Measurements from ENCODE around the gene MBD5.

The MBD5 gene

GRCh38 chr2:148026573-148026972, 5.7 kb downstream of the MBD5 start:
- no peak for DNase-seq

DNA sequence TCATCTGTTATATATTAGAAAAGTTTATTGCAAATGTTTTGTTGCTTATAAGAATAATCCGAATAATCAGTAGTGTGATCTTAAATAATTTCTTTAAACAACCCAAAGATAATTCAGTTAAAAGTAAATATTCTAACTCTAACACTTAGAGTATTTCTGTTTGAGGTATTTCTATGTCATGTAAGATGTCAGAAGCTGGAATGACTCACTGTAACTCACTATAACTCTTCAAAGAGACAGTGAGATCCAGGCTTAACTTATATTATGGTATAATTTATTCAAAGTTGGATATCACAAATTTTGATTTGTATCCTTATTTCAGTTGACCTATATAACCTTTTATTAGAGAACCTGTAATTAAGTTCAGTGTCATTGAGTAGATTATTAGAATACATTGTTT, 6.9 kb downstream of the MBD5 start:
- DNase-seq: no peak

DNA sequence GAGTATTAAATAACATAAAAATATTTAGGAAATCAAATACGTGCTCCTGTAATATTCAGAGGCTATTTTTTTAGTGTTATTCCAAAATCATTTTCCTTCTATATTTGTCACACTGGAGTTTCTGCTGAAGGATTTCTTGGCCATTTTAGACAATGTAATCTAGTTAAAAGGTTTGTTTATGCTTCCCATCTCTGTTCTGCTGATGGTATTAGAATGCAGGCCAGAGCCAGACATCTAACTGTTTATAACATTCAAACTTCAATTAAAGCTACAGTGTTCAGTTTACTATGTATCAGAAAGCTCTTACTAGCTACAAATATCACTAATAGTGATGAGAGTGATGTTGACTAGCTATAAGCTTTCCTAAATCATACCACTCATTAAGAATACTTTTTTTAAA, 7.9 kb downstream of the MBD5 start:
- no peak for DNase-seq

GRCh38 chr2:148031152-148031551, 10.3 kb downstream of the MBD5 start:
- DNase-seq: no peak

- DNase-seq: no peak
Observed at GRCh38 chr2:148032215-148032614, 11.3 kb downstream of the MBD5 start.

- no peak for DNase-seq
Observed at GRCh38 chr2:148039783-148040182, 18.9 kb downstream of the MBD5 start.

- DNase-seq: no peak
Observed at GRCh38 chr2:148042219-148042618, 21.3 kb downstream of the MBD5 start.

DNA sequence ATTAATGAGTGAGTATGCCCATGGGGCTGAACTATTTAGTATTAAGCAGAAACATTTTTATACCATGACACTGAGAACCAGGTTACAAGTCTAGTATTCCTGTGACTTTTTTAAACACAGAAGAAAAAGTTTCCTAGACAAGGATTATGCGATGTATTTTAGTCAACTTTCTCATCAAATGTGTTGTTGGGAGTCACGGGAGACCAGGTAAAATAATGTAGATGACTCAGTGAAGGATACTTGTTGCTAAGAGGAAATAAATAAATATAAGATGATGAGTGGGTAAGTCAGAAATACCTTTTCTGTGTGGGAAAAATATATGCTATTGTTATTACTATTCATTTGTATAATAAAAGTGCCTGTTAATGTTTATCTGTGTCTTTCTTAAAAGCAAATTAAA, 23.4 kb downstream of the MBD5 start:
- no peak for DNase-seq

DNA sequence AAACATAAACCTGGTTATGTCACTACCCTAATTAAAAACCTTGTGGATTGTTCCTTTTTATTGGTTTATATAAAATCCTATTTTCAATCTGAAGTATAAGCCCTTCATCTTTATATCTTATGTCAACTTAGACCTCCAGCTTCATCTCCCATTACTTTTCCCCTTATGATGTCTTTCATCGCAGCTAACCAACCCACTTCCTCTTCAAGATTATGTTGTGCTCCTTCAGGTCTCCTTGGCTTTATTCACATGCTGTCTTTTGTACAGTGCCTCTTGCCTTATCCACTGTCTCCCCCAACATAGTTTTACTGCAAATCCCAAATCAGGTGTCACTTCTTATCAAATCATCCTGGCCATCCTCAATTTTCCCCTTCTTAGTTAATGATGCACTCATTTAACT, 25.9 kb downstream of the MBD5 start:
- no peak for DNase-seq

- peak; percentile 16 for DNase-seq
Observed at GRCh38 chr2:148048475-148049221, 27.8 kb downstream of the MBD5 start.

GRCh38 chr2:148049284-148049683, 28.4 kb downstream of the MBD5 start:
- DNase-seq: no peak

DNA sequence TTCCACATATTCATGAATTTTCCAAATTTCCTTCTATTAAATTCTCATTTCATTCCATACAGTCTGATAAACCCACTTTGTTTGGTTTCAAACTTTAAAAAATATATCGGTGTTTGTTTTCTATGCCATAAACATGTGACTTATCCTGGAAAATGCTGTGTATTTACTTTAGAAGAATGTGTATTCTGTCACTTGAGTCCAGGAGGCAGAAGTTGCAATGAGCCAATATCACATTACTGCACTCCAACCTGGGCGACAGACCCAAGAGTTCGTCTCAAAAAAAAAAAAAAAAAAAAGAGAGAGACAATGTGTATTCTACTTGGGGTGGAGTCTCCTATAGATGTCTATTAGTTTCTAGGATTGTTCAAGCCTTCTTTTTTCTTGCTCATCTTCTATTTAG, 31.8 kb downstream of the MBD5 start:
- DNase-seq: no peak

DNA sequence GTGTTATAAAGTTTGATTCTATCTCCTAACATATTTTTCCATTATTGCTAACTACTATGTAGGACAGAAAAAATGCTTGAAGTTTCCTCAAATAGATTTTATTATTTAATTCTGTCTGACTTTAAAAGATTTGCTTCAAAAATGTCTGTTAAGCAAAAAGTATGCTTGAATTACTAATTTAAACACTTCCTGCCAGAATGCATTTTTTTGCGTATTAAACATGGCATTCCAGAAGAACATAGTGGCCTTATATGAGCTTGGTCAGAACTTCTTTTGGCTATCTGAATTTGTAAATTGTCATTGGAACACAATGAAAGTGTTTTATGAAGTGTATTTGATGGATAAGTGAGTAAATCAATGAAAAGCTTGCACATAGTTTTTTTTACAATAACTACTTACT, 37.8 kb downstream of the MBD5 start:
- no peak for DNase-seq

DNA sequence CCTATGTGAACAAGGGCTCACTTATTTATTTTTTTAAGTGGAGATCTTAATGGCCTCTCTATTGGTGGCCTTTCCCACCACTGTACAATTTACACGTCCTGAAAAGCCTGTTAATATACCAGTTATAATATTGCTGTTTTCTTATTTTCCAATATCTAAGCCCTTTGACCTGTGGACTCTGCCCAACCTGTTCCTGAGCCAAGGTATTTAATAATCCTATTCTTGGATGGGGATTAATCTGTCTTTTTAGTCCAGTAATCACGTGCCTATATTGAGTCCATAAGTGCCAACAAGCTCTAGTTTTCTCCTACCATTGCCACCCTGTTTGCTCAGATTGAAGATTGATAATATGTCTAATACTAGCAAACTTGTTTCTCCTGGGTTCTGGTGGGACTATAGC, 42.7 kb downstream of the MBD5 start:
- no peak for DNase-seq

DNA sequence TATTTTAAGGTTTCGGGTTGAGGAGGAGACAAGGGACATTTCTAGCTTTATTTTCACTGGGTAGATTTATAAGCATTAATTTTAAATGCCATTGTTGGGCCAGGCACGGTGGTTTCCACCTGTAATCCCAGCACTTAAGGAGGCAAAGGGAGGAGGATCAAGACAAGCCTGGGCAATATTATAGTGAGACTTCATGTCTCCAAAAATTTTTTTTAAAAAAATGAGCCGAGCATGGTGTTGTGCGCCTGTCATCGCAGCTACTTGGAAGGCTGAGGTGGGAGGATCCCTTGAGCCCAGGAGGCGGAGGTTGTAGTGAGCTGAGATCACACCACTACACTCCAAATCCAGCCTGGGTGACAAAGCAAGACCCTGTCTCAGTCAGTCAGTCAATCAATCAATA, 45.0 kb downstream of the MBD5 start:
- DNase-seq: no peak

- no peak for DNase-seq
Observed at GRCh38 chr2:148067801-148068200, 46.9 kb downstream of the MBD5 start.

- DNase-seq: no peak
Observed at GRCh38 chr2:148071351-148071750, 50.5 kb downstream of the MBD5 start.

GRCh38 chr2:148096012-148096411, 75.1 kb downstream of the MBD5 start:
- no peak for DNase-seq

- DNase-seq: no peak
Observed at GRCh38 chr2:148102641-148103040, 81.8 kb downstream of the MBD5 start.

DNA sequence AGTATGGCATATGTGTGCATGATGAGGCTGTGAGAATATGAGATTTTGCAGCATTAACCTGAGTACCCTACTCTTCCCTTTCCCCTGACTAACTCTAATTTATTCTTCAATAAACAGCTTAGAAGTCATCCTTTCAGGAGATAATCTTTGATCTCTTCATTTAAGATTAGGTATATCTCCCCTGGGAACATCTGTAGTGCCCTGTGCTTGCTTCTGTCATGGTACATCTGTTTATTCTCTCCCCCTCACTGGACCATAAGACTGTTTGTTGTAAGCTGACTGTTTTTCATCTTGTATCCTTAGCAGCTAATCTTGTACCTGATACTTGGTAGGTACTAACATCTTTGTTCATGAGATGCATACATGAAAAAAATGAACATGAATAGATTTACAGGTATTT, 83.1 kb downstream of the MBD5 start:
- no peak for DNase-seq

GRCh38 chr2:148106331-148106730, 85.4 kb downstream of the MBD5 start:
- no peak for DNase-seq

DNA sequence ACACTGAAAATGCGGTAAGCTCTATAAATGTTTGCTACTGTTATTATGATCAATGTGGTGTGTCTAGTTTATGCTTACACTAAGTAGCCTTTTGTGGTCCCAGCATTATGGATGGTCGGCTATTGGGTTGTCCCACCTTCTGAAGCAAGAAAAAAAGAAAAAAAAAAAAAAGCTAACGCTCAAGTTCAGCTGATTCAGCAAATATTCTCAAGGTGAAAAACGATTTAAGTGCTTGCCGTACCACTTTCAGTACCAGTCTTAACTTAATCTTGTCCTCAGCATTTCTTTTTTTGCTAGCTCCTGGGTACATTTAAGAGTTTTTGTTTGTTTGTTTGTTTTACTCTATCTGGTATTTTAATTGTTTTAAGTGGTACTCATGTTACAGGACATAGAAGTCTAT, 87.5 kb downstream of the MBD5 start:
- DNase-seq: no peak

GRCh38 chr2:148110184-148110583, 89.3 kb downstream of the MBD5 start:
- no peak for DNase-seq

DNA sequence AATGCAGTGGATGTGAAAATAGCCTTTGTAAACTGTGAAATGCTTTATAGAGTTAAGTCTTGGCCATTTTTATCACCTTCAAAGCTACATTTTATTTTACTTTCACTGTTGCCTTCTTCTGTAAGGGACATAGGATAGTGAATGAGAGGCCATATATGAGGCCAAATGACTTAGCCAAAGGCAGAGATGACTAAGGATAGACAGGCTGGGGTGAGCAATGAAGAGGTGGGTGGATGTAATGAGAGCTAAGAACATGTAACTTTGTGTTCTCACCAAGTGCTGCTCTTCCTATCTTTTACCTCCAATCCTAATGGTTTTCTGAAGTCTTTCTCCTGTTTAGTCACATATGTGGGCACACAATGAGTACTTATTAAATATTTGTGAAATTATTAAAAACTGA, 101.9 kb downstream of the MBD5 start:
- DNase-seq: no peak

GRCh38 chr2:148124271-148124670, 103.4 kb downstream of the MBD5 start:
- DNase-seq: no peak

DNA sequence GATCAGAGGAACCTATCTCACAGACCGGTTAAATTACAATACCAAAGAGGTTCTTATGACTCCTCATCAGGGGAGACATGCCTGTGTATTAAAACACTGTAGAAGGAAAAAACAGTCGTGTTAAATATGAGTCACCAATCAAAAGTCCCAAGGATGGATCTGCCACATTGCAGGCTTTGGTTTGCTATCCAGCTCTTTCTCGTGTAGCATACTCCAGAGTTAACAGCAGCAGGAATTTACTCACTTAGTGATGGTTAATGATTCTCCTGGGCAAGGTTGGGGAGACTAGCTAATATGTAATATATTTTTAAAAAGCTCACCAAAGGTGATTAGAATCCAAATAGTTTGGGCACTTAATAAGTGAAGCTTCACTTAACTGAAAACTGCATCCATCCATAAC, 109.7 kb downstream of the MBD5 start:
- no peak for DNase-seq
